GM06990 (cell line): ENCODE measurements around the gene SPRED1.

Source experiments
- DNase-seq: peaks from one replicate; pipeline ENCODE4 v3.0.0-alpha.2; 2011; ENCODE audit not compliant: insufficient read length; ENCODE audit errors: extremely low read depth
- H3K27me3 ChIP-seq: replicated peaks from 2 replicates; pipeline ENCODE4 v1.6.0; 2011; ENCODE audit warnings: low read length; ENCODE audit not compliant: control insufficient read depth, insufficient read depth
- H3K36me3 ChIP-seq: 2 replicates; pipeline ENCODE4 v1.5.1; 2011; ENCODE audit warnings: low read length; ENCODE audit not compliant: control insufficient read depth, insufficient read depth
- H3K4me3 ChIP-seq: replicated peaks from 2 replicates; pipeline ENCODE4 v1.5.1; 2011; ENCODE audit warnings: low read depth, mild to moderate bottlenecking, control low read depth, low read length
- CTCF ChIP-seq: IDR thresholded peaks from 2 replicates; pipeline ENCODE4 v1.5.1; 2011; ENCODE audit warnings: low read length, control low read depth, mild to moderate bottlenecking, inconsistent platforms; ENCODE audit not compliant: insufficient read depth, poor library complexity, severe bottlenecking

The SPRED1 gene

GRCh38 chr15:38252481-38253350 lies at the start of gene SPRED1:
Gene SPRED1 (plus strand): TSS chr15:38252836. CDS start chr15:38253186, 350 bp downstream.
- Histone ChIP-seq H3K4me3 (peak within 1 kb of the TSS; percentile 80), H3K27me3 (no peaks in the 10 kb centered on the region), H3K36me3 (no peaks in the 10 kb centered on the region)
- TF ChIP-seq CTCF = no peak
- DNase-seq = peak; percentile 51

DNA sequence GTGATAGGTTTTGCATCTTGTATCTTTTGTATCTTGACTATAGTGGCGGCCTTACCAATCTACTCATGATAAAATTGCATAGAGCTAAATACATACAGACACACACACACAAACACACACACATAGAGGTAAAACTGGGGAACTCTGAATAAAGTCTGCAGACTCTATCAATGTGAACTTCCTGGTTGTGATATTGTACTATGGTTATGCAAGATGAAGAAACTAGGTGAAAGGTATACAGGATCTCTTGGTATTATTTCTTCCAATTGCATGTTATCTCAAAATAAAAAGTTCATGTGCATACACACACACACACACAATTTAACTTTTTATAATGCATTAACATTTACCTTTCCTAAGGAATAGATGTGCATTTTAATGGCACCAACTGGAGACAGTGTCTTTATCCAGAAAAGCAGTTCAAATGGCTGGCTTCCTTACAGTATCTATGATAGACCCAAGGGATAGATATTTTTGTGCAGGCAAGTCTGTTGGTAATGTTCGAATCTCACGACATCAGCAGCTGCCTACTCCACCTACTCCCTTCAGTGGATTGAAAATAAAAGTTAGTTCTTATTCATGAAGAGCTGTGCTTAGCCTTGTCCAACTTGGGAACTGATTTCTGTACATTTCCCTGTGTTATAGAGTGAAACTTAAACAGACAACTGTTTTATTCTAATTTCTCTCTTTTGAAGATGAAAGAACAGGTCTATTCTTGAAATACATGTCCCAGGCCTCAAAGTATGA lies 46.9 kb upstream of the SPRED1 start:
- TF ChIP-seq CTCF = no peak
- no peaks in the 10 kb centered on the region for H3K27me3 ChIP-seq
- no peak overlapping the region for H3K4me3 ChIP-seq

GRCh38 chr15:38207621-38208020 lies 45.0 kb upstream of the SPRED1 start:
- TF ChIP-seq CTCF = no peak
- DNase-seq = peak; percentile 14
- Histone ChIP-seq H3K27me3 (no peaks in the 10 kb centered on the region), H3K4me3 (no peak overlapping the region), H3K36me3 (no peaks in the 10 kb centered on the region)

More for the DNA sequence above, 46.9 kb upstream of the SPRED1 start:
- no peak for DNase-seq
- no peaks in the 10 kb centered on the region for H3K36me3 ChIP-seq

DNA sequence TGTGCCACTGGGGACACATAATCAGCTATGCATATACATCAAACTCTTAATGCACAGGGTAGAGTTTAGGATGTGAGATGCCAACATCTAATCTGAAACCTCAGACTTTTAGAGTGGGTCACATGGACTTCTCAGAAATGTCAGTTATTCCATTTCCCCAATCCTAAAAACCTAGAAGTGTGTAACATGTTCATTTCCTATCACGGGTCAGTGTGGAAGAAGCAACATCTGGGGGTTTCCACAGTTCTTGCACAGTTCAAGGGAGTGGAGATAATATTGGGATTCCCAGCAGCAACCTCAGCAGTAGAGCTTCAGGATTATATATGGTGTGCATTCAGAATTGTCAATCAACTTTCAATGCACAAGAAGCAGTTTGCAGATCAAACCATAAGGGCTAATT lies 44.4 kb upstream of the SPRED1 start:
- DNase-seq = no peak
- no peak for TF ChIP-seq CTCF
- Histone ChIP-seq H3K36me3 (no peaks in the 10 kb centered on the region), H3K27me3 (no peaks in the 10 kb centered on the region), H3K4me3 (no peak overlapping the region)

DNA sequence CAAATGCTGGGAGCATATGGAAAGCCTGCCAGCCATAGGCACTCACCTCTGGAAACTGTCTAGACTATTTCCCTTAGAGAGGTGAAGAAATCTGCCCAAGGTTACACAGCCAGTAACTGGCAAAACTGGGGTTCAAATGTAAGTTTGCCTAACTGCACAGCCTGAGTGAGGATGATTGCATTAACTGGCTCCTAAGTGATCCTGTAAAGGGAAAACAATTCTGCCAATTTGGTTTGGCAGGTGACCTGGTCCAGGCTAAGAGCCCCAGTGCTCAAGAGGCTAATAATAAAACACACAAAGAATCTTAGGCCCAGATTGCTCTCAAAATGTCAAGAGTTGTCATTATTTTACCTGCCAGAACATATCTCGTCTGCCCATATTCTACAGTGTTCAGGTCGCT lies 43.9 kb upstream of the SPRED1 start:
- no peak for TF ChIP-seq CTCF
- DNase-seq = no peak
- Histone ChIP-seq H3K4me3 (no peak overlapping the region), H3K27me3 (no peaks in the 10 kb centered on the region), H3K36me3 (no peaks in the 10 kb centered on the region)
